CD14-positive monocyte (primary cell): ENCODE results near the gene AGFG2. TPM values are rescaled to one million over a fixed set of nuclear protein-coding genes. Genes with fewer than 3 reads are reported as not detected.

Experiments
- DNase-seq, 3 donors: peaks; one replicate each; pipeline ENCODE4 v3.0.0-alpha.2; 2011 to 2022
- H2AFZ ChIP-seq: 2 replicates; pipeline ENCODE4 v1.6.0; 2012; ENCODE audit warnings: mild to moderate bottlenecking, low read depth, low read length, inconsistent platforms; ENCODE audit not compliant: insufficient read depth, poor library complexity, severe bottlenecking
- H3K27ac ChIP-seq, 2 donors: 1 replicate in 1 of 2; 2 replicates in 1 of 2; pipeline ENCODE4 v1.5.1; 2012 to 2013; ENCODE audit warnings: low read length in 2 of 2, control low read depth in 1 of 2, inconsistent platforms in 1 of 2, low read depth in 1 of 2, mild to moderate bottlenecking in 1 of 2
- H3K27me3 ChIP-seq, 2 donors: one replicate each; pipeline versions ENCODE4 v1.6.0 to v1.6.1; 2011 to 2013; ENCODE audit warnings: low read length in 2 of 2; ENCODE audit not compliant: control insufficient read depth in 2 of 2, insufficient read depth in 2 of 2
- H3K36me3 ChIP-seq, 2 donors: replicated peaks in 1 of 2; 1 replicate in 1 of 2; 2 replicates in 1 of 2; pipeline versions ENCODE4 v1.5.1 to v1.6.1; 2012 to 2013; ENCODE audit warnings: low read length in 2 of 2, control low read depth in 1 of 2, inconsistent platforms in 1 of 2, mild to moderate bottlenecking in 1 of 2; ENCODE audit not compliant: insufficient read depth in 2 of 2, control insufficient read depth in 1 of 2
- H3K4me1 ChIP-seq, 2 donors: 1 replicate in 1 of 2; 2 replicates in 1 of 2; pipeline versions ENCODE4 v1.5.1 to v1.6.1; 2012 to 2013; ENCODE audit warnings: low read length in 2 of 2, control low read depth in 1 of 2, inconsistent platforms in 1 of 2, mild to moderate bottlenecking in 1 of 2, moderate library complexity in 1 of 2; ENCODE audit not compliant: insufficient read depth in 2 of 2, control insufficient read depth in 1 of 2
- H3K4me2 ChIP-seq: replicated peaks from 2 replicates; pipeline ENCODE3; 2012; ENCODE audit warnings: low read length, moderate library complexity, mild to moderate bottlenecking; ENCODE audit not compliant: poor library complexity, severe bottlenecking; ENCODE audit errors: extremely low read depth
- H3K4me3 ChIP-seq, 3 experiments: fragments of 200-600 bp in 1 of 3; sonication (generic) in 1 of 3; replicated peaks in 1 of 3; 1 replicate in 2 of 3; 2 replicates in 1 of 3; pipeline ENCODE4 v1.5.1; 2011 to 2013; ENCODE audit warnings: low read length in 3 of 3, mild to moderate bottlenecking in 3 of 3, control low read depth in 2 of 3, low read depth in 2 of 3, inconsistent platforms in 1 of 3, moderate library complexity in 1 of 3
- H3K79me2 ChIP-seq: 2 replicates; pipeline ENCODE4 v1.6.0; 2012; ENCODE audit warnings: mild to moderate bottlenecking, control low read depth, inconsistent platforms, low read length, moderate library complexity; ENCODE audit not compliant: insufficient read depth
- H3K9ac ChIP-seq: 2 replicates; pipeline ENCODE4 v1.6.0; 2017; ENCODE audit warnings: low read length, mild to moderate bottlenecking; ENCODE audit not compliant: insufficient read depth, poor library complexity, severe bottlenecking
- H3K9me3 ChIP-seq, 2 donors: replicated peaks in 1 of 2; 1 replicate in 1 of 2; 2 replicates in 1 of 2; pipeline versions ENCODE4 v1.5.1 to v1.6.1; 2012 to 2013; ENCODE audit warnings: low read length in 2 of 2, control low read depth in 1 of 2; ENCODE audit not compliant: control insufficient read depth in 1 of 2, insufficient read depth in 1 of 2
- H4K20me1 ChIP-seq: 2 replicates; pipeline ENCODE4 v1.6.0; 2012; ENCODE audit warnings: mild to moderate bottlenecking, low read length, control low read depth, moderate library complexity; ENCODE audit not compliant: insufficient read depth
- H3K27ac Mint-ChIP-seq, 7 donors: one replicate each; pipeline ENCODE4 v1.8.0; 2020; ENCODE audit warnings: mild to moderate bottlenecking in 7 of 7, mixed read lengths in 7 of 7, moderate library complexity in 6 of 7, inconsistent platforms in 2 of 7
- H3K27me3 Mint-ChIP-seq, 3 donors: one replicate each; pipeline ENCODE4 v1.8.0; 2021 to 2022; ENCODE audit warnings: low read depth in 3 of 3, mild to moderate bottlenecking in 3 of 3, mixed read lengths in 3 of 3, moderate library complexity in 3 of 3, inconsistent platforms in 1 of 3
- H3K36me3 Mint-ChIP-seq, 2 donors: one replicate each; pipeline ENCODE4 v1.8.0; 2020; ENCODE audit warnings: mixed read lengths in 2 of 2, inconsistent platforms in 1 of 2, mild to moderate bottlenecking in 1 of 2
- H3K4me1 Mint-ChIP-seq: one replicate; pipeline ENCODE4 v1.8.0; 2020; ENCODE audit warnings: mild to moderate bottlenecking, mixed read lengths
- H3K4me3 Mint-ChIP-seq, 2 donors: one replicate each; pipeline ENCODE4 v1.8.0; 2020; ENCODE audit warnings: mild to moderate bottlenecking in 2 of 2, mixed read lengths in 2 of 2, moderate library complexity in 1 of 2
- H3K9me3 Mint-ChIP-seq, 7 donors: one replicate each; pipeline ENCODE4 v1.8.0; 2020 to 2022; ENCODE audit warnings: mixed read lengths in 7 of 7, mild to moderate bottlenecking in 6 of 7, moderate library complexity in 6 of 7, inconsistent platforms in 2 of 7
- CTCF ChIP-seq: fragments of 200-600 bp; IDR thresholded peaks from one replicate; pipeline ENCODE4 v1.8.0; 2022; ENCODE audit warnings: antibody characterized with exemption, mild to moderate bottlenecking
- WGBS: methylation state at CpG from one replicate; pipeline ENCODE4 v1.1.5; 2013; ENCODE audit warnings: missing lambda C conversion rate; ENCODE audit not compliant: insufficient coverage; 5-methylcytosine and 5-hydroxymethylcytosine counted together
- intact Hi-C, 2 donors: fragments of 100-400 bp; cut with micrococcal nuclease; formaldehyde crosslinking; loops; one replicate each; pipeline versions ENCODE4 v1.15.0 to v1.15.1; 2023
- polyA plus RNA-seq, 3 donors: library from polyadenylated mRNA; depleted of rRNA in 1 of 3; unstranded in 2 of 3; stranded (reverse) in 1 of 3; fragments of 300-500 nt in 2 of 3; fragments of >200 nt in 1 of 3; fragmentation: Illumina TruSeq in 2 of 3; gene quantifications; 1 replicate in 2 of 3; 2 replicates in 1 of 3; pipeline ENCODE4 v1.2.3, GENCODE V29; 2012 to 2021

Gene AGFG2
- polyA plus RNA-seq, 3 donors: 1.3 to 1.8 (median 1.8) TPM

- H3K27ac ChIP-seq: no peak overlapping the region
- peaks cover 39% of the 10 kb centered on the region for H3K4me1 Mint-ChIP-seq
- no peak for TF ChIP-seq CTCF
Observed at GRCh38 chr7:100567031-100567730, 28.2 kb downstream of the AGFG2 start.

GRCh38 chr7:100567751-100568175, 28.8 kb downstream of the AGFG2 start:
- H3K27me3 ChIP-seq: peaks cover 3 to 38% of the 10 kb centered on the region in 2 donors
- no peak overlapping the region for H3K4me2 ChIP-seq
- peaks cover 44% of the 10 kb centered on the region for H4K20me1 ChIP-seq
- no peak overlapping the region for H2AFZ ChIP-seq
- no peaks in the 10 kb centered on the region for H3K9me3 ChIP-seq
- TF ChIP-seq CTCF: no peak
- Mint-ChIP-seq H3K9me3 (peaks cover 0 to 17% (median 3%) of the 10 kb centered on the region in 7 donors), H3K27ac (no peak overlapping the region), H3K27me3 (peaks cover 28 to 45% (median 36%) of the 10 kb centered on the region in 3 donors), H3K4me3 (no peak overlapping the region), H3K36me3 (peaks cover 16 to 32% of the 10 kb centered on the region in 2 donors), H3K4me1 (peaks cover 40% of the 10 kb centered on the region)
- intact Hi-C loops: no loop called here
- 5% methylated on average over 2 of the region's 3 CpGs for WGBS
- H3K27ac ChIP-seq: no peak overlapping the region
- no peak overlapping the region for H3K9ac ChIP-seq
- DNase-seq: no peak
- no peak overlapping the region for H3K4me3 ChIP-seq
- H3K4me1 ChIP-seq: peaks cover 27 to 48% of the 10 kb centered on the region in 2 donors
- H3K36me3 ChIP-seq: peaks cover 7 to 15% of the 10 kb centered on the region in 2 donors
- H3K79me2 ChIP-seq: no peaks in the 10 kb centered on the region

More at GRCh38 chr7:100567031-100567730, 28.2 kb downstream of the AGFG2 start:
- no peak overlapping the region for H2AFZ ChIP-seq
- peaks cover 1 to 9% of the 10 kb centered on the region in 2 donors for H3K36me3 ChIP-seq
- H3K9me3 ChIP-seq: no peaks in the 10 kb centered on the region
- no peak overlapping the region for H3K4me2 ChIP-seq
- Mint-ChIP-seq H3K27ac (no peak overlapping the region), H3K36me3 (peaks cover 14 to 27% of the 10 kb centered on the region in 2 donors), H3K9me3 (peaks cover 0 to 17% (median 3%) of the 10 kb centered on the region in 7 donors), H3K27me3 (peaks cover 27 to 40% (median 31%) of the 10 kb centered on the region in 3 donors), H3K4me3 (no peak overlapping the region)
- no peaks in the 10 kb centered on the region for H3K79me2 ChIP-seq
- peaks cover 38% of the 10 kb centered on the region for H4K20me1 ChIP-seq
- 73% methylated on average over 6 of the region's 12 CpGs for WGBS
- intact Hi-C loops: no loop called here
- no peak overlapping the region for H3K9ac ChIP-seq
- DNase-seq: no peak
- peaks cover 27 to 43% of the 10 kb centered on the region in 2 donors for H3K4me1 ChIP-seq
- peaks cover 3 to 34% of the 10 kb centered on the region in 2 donors for H3K27me3 ChIP-seq
- no peak overlapping the region for H3K4me3 ChIP-seq
